IMR-90 (cell line): ENCODE data around the gene ICAM2. TPM values are rescaled to one million over a fixed set of nuclear protein-coding genes. Genes with fewer than 3 reads are reported as not detected.

ENCODE experiments used
- ATAC-seq: fragments of 200-7000 bp; cut with Tn5 transposase; 2 replicates; pipeline ENCODE4 v1.9.1; 2020; ENCODE audit warnings: low read depth, mild to moderate bottlenecking, moderate library complexity
- BruUV-seq: library from RNA; stranded (reverse); fragments of 400-500 nt; replicated peaks from 2 replicates; lab custom pipeline; 2021; lab: Mats Ljungman, UMichigan
- CTCF ChIA-PET: fragments of 300-600 bp; formaldehyde crosslinking; extraction: SDS; loops from one replicate; lab custom pipeline; 2021; ENCODE audit warnings: antibody characterized with exemption; lab: Yijun Ruan, JAX
- POLR2A ChIA-PET: fragments of 300-600 bp; sonication (Branson Sonifier 250); formaldehyde crosslinking; loops from one replicate; lab custom pipeline; 2022; ENCODE audit warnings: antibody characterized with exemption; ENCODE audit not compliant: unreplicated experiment; lab: Charles Lee
- DNase-seq: peaks from one replicate; pipeline ENCODE4 v3.0.0; 2013
- H2AFZ ChIP-seq: replicated peaks from 2 replicates; pipeline ENCODE3; 2013; ENCODE audit warnings: low read length, mild to moderate bottlenecking; ENCODE audit not compliant: poor library complexity
- H2AK5ac ChIP-seq: 2 replicates; pipeline ENCODE4 v1.6.1; 2013; ENCODE audit warnings: low read depth, low read length, inconsistent platforms
- H2AK9ac ChIP-seq: replicated peaks from 2 replicates; pipeline ENCODE3; 2013; ENCODE audit warnings: mild to moderate bottlenecking, low read depth, low read length, moderate library complexity; ENCODE audit not compliant: poor library complexity
- H2BK120ac ChIP-seq: 2 replicates; pipeline ENCODE4 v1.6.1; 2013; ENCODE audit warnings: low read depth, low read length, inconsistent platforms
- H2BK15ac ChIP-seq: 3 replicates; pipeline ENCODE4 v1.6.1; 2013; ENCODE audit warnings: low read depth, low read length, inconsistent platforms
- H2BK20ac ChIP-seq: 2 replicates; pipeline ENCODE4 v1.6.1; 2013; ENCODE audit warnings: low read depth, mild to moderate bottlenecking, inconsistent platforms, low read length, moderate library complexity
- H2BK5ac ChIP-seq: 2 replicates; pipeline ENCODE4 v1.6.1; 2013; ENCODE audit warnings: mild to moderate bottlenecking, low read depth, low read length, inconsistent platforms; ENCODE audit not compliant: poor library complexity, severe bottlenecking
- H3K14ac ChIP-seq: replicated peaks from 2 replicates; pipeline ENCODE4 v1.6.1; 2013; ENCODE audit warnings: low read depth, low read length, inconsistent platforms
- H3K18ac ChIP-seq: 2 replicates; pipeline ENCODE4 v1.6.1; 2013; ENCODE audit warnings: low read depth, low read length, control low read depth
- H3K23ac ChIP-seq: 2 replicates; pipeline ENCODE4 v1.6.1; 2013; ENCODE audit warnings: low read depth, low read length, inconsistent platforms
- H3K27ac ChIP-seq: 2 replicates; pipeline ENCODE4 v1.5.1; 2013; ENCODE audit warnings: mild to moderate bottlenecking, control low read depth, low read length; ENCODE audit not compliant: insufficient read depth
- H3K27me3 ChIP-seq: 2 replicates; pipeline ENCODE4 v1.6.1; 2013; ENCODE audit warnings: low read length; ENCODE audit not compliant: control insufficient read depth, insufficient read depth
- H3K36me3 ChIP-seq: 2 replicates; pipeline ENCODE4 v1.6.1; 2013; ENCODE audit warnings: low read length, mixed read lengths; ENCODE audit not compliant: control insufficient read depth, insufficient read depth
- H3K4ac ChIP-seq: 2 replicates; pipeline ENCODE4 v1.6.1; 2013; ENCODE audit warnings: low read depth, low read length, inconsistent platforms
- H3K4me1 ChIP-seq: 2 replicates; pipeline ENCODE4 v1.6.1; 2013; ENCODE audit warnings: low read length, mixed read lengths; ENCODE audit not compliant: control insufficient read depth, insufficient read depth
- H3K4me2 ChIP-seq: 2 replicates; pipeline ENCODE4 v1.6.1; 2013; ENCODE audit warnings: low read depth, mild to moderate bottlenecking, control low read depth, low read length, moderate library complexity
- H3K4me3 ChIP-seq: 2 replicates; pipeline ENCODE4 v1.5.1; 2013; ENCODE audit warnings: low read depth, mild to moderate bottlenecking, control low read depth, low read length, moderate library complexity; ENCODE audit not compliant: insufficient read depth
- H3K56ac ChIP-seq: 2 replicates; pipeline ENCODE4 v1.6.1; 2013; ENCODE audit warnings: low read length, inconsistent platforms; ENCODE audit not compliant: insufficient read depth; ENCODE audit errors: extremely low read depth
- H3K79me1 ChIP-seq, 2 experiments: 2 replicates each; pipeline ENCODE4 v1.6.1; 2013; ENCODE audit warnings: low read length in 2 of 2, inconsistent platforms in 1 of 2, low read depth in 1 of 2
- H3K9ac ChIP-seq: 2 replicates; pipeline ENCODE4 v1.6.1; 2013; ENCODE audit warnings: low read depth, low read length, control low read depth
- H3K9me1 ChIP-seq: 2 replicates; pipeline ENCODE4 v1.6.1; 2013; ENCODE audit warnings: low read length, inconsistent platforms; ENCODE audit not compliant: insufficient read depth
- H3K9me3 ChIP-seq: 2 replicates; pipeline ENCODE4 v1.6.1; 2013; ENCODE audit warnings: low read length; ENCODE audit not compliant: control insufficient read depth, insufficient read depth
- H4K20me1 ChIP-seq: 2 replicates; pipeline ENCODE4 v1.6.1; 2013; ENCODE audit warnings: low read length, inconsistent platforms; ENCODE audit not compliant: insufficient read depth
- H4K5ac ChIP-seq: 2 replicates; pipeline ENCODE4 v1.6.1; 2013; ENCODE audit warnings: mild to moderate bottlenecking, low read depth, low read length, control low read depth
- H4K8ac ChIP-seq, 2 experiments: 2 replicates each; pipeline ENCODE4 v1.6.1; 2013; ENCODE audit warnings: low read depth in 2 of 2, low read length in 2 of 2, control low read depth in 1 of 2, inconsistent platforms in 1 of 2
- H4K91ac ChIP-seq: 2 replicates; pipeline ENCODE4 v1.6.1; 2013; ENCODE audit warnings: low read depth, low read length, inconsistent platforms; ENCODE audit not compliant: insufficient read depth
- BHLHE40 ChIP-seq: fragments of 150-350 bp; IDR thresholded peaks from 2 replicates; pipeline ENCODE4 v1.6.1; 2016; ENCODE audit warnings: mild to moderate bottlenecking, low read depth, low read length
- CEBPB ChIP-seq: IDR thresholded peaks from 2 replicates; pipeline ENCODE4 v1.6.1; 2012; ENCODE audit warnings: low read depth, low read length, improper control_type of control experiment
- CHD1 ChIP-seq: IDR thresholded peaks from 2 replicates; pipeline ENCODE4 v1.6.1; 2012; ENCODE audit warnings: low read depth, low read length, improper control_type of control experiment
- CTCF ChIP-seq: conservative IDR thresholded peaks from 2 replicates; pipeline ENCODE4 v1.5.1; 2012; ENCODE audit warnings: mild to moderate bottlenecking, low read depth, low read length, improper control_type of control experiment
- MAFK ChIP-seq: IDR thresholded peaks from 2 replicates; pipeline ENCODE4 v1.6.1; 2012; ENCODE audit warnings: low read depth, low read length, improper control_type of control experiment
- MAZ ChIP-seq: IDR thresholded peaks from 2 replicates; pipeline ENCODE4 v1.6.1; 2012; ENCODE audit warnings: low read depth, mild to moderate bottlenecking, low read length, improper control_type of control experiment, moderate library complexity, borderline replicate concordance
- NFE2L2 ChIP-seq: fragments of 150-350 bp; IDR thresholded peaks from 2 replicates; pipeline ENCODE4 v1.6.1; 2016; ENCODE audit warnings: low read depth, mild to moderate bottlenecking, low read length
- POLR2A ChIP-seq: IDR thresholded peaks from 2 replicates; pipeline ENCODE4 v1.6.1; 2012; ENCODE audit warnings: mild to moderate bottlenecking, low read depth, low read length
- RAD21 ChIP-seq: IDR thresholded peaks from 2 replicates; pipeline ENCODE4 v1.6.1; 2012; ENCODE audit warnings: low read length, improper control_type of control experiment
- RFX5 ChIP-seq: IDR thresholded peaks from 2 replicates; pipeline ENCODE4 v1.8.0; 2012; ENCODE audit warnings: low read depth, mild to moderate bottlenecking, low read length, moderate library complexity
- SMC3 ChIP-seq: fragments of 150-350 bp; IDR thresholded peaks from 2 replicates; pipeline ENCODE4 v1.6.1; 2016; ENCODE audit warnings: low read depth, mild to moderate bottlenecking, antibody characterized with exemption, low read length, moderate library complexity
- WGBS, 2 experiments: methylation state at CpG; one replicate each; pipeline versions ENCODE4 v1.1.5 to v1.1.7; 2013; ENCODE audit warnings: missing lambda C conversion rate in 2 of 2; ENCODE audit not compliant: insufficient read length in 1 of 2; ENCODE audit errors: extremely low coverage in 2 of 2; 5-methylcytosine and 5-hydroxymethylcytosine counted together
- dilution Hi-C: fragments of 300-500 bp; cut with HindIII; formaldehyde crosslinking; loops from one replicate; pipeline ENCODE4 v1.14.3; 2018; ENCODE audit warnings: low sequenced_read_pairs; ENCODE audit not compliant: unreplicated experiment
- in situ Hi-C: fragments of 300-500 bp; cut with MboI; formaldehyde crosslinking; loops from 3 replicates; pipeline ENCODE4 v1.14.3; 2019; ENCODE audit warnings: low sequenced_read_pairs, inconsistent platforms, mixed read lengths
- intact Hi-C: fragments of 100-400 bp; cut with micrococcal nuclease; formaldehyde crosslinking; loops from 2 replicates; pipeline ENCODE4 v1.10.0; 2022
- polyA plus RNA-seq, 3 experiments: library from polyadenylated mRNA; depleted of rRNA; stranded (reverse); fragments of >200 nt; gene quantifications; 2 replicates each; pipeline ENCODE4 v1.2.3, GENCODE V29; 2012; ENCODE audit warnings: low replicate concordance in 1 of 3
- total RNA-seq: library from RNA; depleted of rRNA; stranded (reverse); fragments of >200 nt; gene quantifications from 2 replicates; pipeline ENCODE4 v1.2.3, GENCODE V29; 2012

Gene ICAM2
- total and polyA plus RNA-seq, 2 of the 4 experiments (the other 2 are of a cell fraction), result 0.12 TPM; not detected in 1

- Histone ChIP-seq H4K8ac (no peak overlapping the region), H3K27me3 (no peaks in the 10 kb centered on the region), H3K4me3 (no peak overlapping the region), H2BK5ac (no peak overlapping the region), H3K18ac (no peak overlapping the region), H3K79me1 (no peaks in the 10 kb centered on the region), H3K4ac (no peak overlapping the region), H2AFZ (no peak overlapping the region), H3K4me2 (no peak overlapping the region), H2BK120ac (no peak overlapping the region), H4K20me1 (no peaks in the 10 kb centered on the region), H3K9me1 (no peaks in the 10 kb centered on the region), H3K23ac (no peak overlapping the region), H3K9ac (no peak overlapping the region), H3K36me3 (peaks cover 28% of the 10 kb centered on the region), H2BK20ac (no peak overlapping the region), H3K27ac (no peak overlapping the region), H2AK5ac (no peak overlapping the region), H3K14ac (no peak overlapping the region), H3K4me1 (no peaks in the 10 kb centered on the region), H2BK15ac (no peak overlapping the region), H3K9me3 (no peaks in the 10 kb centered on the region), H4K91ac (no peak overlapping the region), H4K5ac (no peak overlapping the region), H2AK9ac (no peak overlapping the region), H3K56ac (no peak overlapping the region)
- ChIA-PET CTCF (no interaction called here), POLR2A (no interaction called here)
- 62% methylated on average over 2 of the region's 6 CpGs; no CpG with 5 or more reads in 1 of the 2 experiments for WGBS, 2 experiments
- dilution Hi-C loops (no loop called here), intact Hi-C loops (no loop called here), in situ Hi-C loops (no loop called here)
- DNase-seq (no peak), ATAC-seq (no peak)
- no TSS peak for BruUV-seq
- TF ChIP-seq RFX5 (no peak), POLR2A (no peak), RAD21 (no peak), CTCF (no peak), SMC3 (no peak), CHD1 (no peak), NFE2L2 (no peak), CEBPB (no peak), BHLHE40 (no peak), MAZ (no peak), MAFK (no peak)
Observed at GRCh38 chr17:64040206-64040605, 19.8 kb upstream of the ICAM2 start.
